RWPE2 (cell line): Measurements from ENCODE around the gene PHACTR1.
A peak's percentile ranks its signal among the peaks of the same experiment; 100 is the strongest.

ENCODE experiments used
- ATAC-seq: fragments of 200-7000 bp; cut with Tn5 transposase; 3 replicates; pipeline ENCODE4 v1.9.1; 2021; ENCODE audit warnings: low read depth
- DNase-seq: peaks from one replicate; pipeline ENCODE4 v3.0.0-alpha.2; 2020; ENCODE audit warnings: low spot score
- H3K27ac ChIP-seq: fragments of 450-650 bp; 2 replicates; pipeline ENCODE4 v1.5.1; 2017; ENCODE audit warnings: mild to moderate bottlenecking; ENCODE audit not compliant: poor library complexity, severe bottlenecking
- H3K27me3 ChIP-seq: fragments of 250-450 bp; sonication (Bioruptor Pico); 2 replicates; pipeline ENCODE4 v1.5.1; 2021; ENCODE audit warnings: mild to moderate bottlenecking, moderate library complexity; ENCODE audit not compliant: insufficient read depth, poor library complexity, severe bottlenecking
- H3K36me3 ChIP-seq: fragments of 250-450 bp; sonication (Bioruptor Pico); 2 replicates; pipeline ENCODE4 v1.5.1; 2020; ENCODE audit warnings: low read depth, mild to moderate bottlenecking, moderate library complexity
- H3K4me1 ChIP-seq: fragments of 250-450 bp; sonication (Bioruptor Pico); 2 replicates; pipeline ENCODE4 v1.5.1; 2021; ENCODE audit warnings: mild to moderate bottlenecking, moderate library complexity; ENCODE audit not compliant: insufficient read depth, poor library complexity, severe bottlenecking
- H3K4me3 ChIP-seq: fragments of 250-450 bp; sonication (Bioruptor Pico); 2 replicates; pipeline ENCODE4 v1.5.1; 2021; ENCODE audit warnings: mild to moderate bottlenecking, moderate library complexity; ENCODE audit not compliant: severe bottlenecking
- H3K9me3 ChIP-seq: fragments of 250-450 bp; sonication (Bioruptor Pico); 2 replicates; pipeline ENCODE4 v1.5.1; 2021; ENCODE audit warnings: mild to moderate bottlenecking, moderate library complexity; ENCODE audit not compliant: severe bottlenecking
- TF ChIP-seq, protein P1 (sequence below): fragments of 450-650 bp; IDR thresholded peaks from one replicate; pipeline ENCODE4 v1.5.1; 2017; ENCODE audit warnings: mild to moderate bottlenecking, moderate library complexity; ENCODE audit not compliant: poor library complexity, severe bottlenecking

Gene PHACTR1

DNA sequence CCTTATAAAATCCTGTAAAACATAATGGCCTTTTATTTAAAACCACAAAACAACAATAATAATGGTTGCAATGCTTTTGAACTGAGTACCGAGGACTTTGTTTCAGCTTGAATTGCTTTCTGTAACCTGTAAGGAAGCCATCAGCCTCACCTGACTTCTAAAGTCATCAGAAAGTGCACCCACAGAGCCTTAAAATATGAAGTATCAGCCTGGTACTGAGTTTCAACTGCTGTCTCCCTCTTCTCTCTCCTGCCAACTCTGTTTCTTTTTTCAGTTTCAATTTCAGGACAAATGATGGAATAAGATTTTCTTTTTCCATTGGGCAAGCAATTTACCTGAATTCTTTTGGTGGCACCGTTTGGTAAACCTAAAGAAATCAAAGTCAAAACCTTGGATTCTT lies 119.4 kb downstream of the PHACTR1 start:
- Histone ChIP-seq H3K9me3 (no peaks in the 10 kb centered on the region), H3K4me3 (no peak overlapping the region), H3K4me1 (no peaks in the 10 kb centered on the region), H3K36me3 (no peaks in the 10 kb centered on the region), H3K27ac (no peak overlapping the region), H3K27me3 (no peaks in the 10 kb centered on the region)
- ATAC-seq (no peak), DNase-seq (no peak)
- TF ChIP-seq, protein P1, sequence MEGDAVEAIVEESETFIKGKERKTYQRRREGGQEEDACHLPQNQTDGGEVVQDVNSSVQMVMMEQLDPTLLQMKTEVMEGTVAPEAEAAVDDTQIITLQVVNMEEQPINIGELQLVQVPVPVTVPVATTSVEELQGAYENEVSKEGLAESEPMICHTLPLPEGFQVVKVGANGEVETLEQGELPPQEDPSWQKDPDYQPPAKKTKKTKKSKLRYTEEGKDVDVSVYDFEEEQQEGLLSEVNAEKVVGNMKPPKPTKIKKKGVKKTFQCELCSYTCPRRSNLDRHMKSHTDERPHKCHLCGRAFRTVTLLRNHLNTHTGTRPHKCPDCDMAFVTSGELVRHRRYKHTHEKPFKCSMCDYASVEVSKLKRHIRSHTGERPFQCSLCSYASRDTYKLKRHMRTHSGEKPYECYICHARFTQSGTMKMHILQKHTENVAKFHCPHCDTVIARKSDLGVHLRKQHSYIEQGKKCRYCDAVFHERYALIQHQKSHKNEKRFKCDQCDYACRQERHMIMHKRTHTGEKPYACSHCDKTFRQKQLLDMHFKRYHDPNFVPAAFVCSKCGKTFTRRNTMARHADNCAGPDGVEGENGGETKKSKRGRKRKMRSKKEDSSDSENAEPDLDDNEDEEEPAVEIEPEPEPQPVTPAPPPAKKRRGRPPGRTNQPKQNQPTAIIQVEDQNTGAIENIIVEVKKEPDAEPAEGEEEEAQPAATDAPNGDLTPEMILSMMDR: no peak

DNA sequence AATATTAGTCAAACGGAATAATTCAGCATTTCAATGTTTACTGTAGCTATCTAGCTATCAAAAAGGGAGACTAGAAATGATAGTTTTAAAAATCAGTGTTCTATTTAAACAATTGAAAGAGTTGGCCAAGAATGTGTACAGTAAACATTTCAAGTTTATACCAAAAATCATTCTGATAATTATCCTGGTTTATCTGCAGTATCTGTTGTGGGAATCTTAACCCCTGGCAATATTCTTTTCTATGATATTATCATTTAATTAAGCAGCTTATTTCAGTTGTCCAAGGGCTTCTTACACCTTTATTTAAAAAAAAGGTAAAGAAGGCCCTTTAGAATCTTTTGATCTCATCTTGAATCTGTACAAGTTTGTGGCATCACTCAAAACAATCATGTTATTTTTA lies 125.1 kb downstream of the PHACTR1 start:
- no peak overlapping the region for H3K4me3 ChIP-seq
- peaks cover 6% of the 10 kb centered on the region for H3K27me3 ChIP-seq
- DNase-seq: no peak
- no peaks in the 10 kb centered on the region for H3K4me1 ChIP-seq
- H3K27ac ChIP-seq: no peak overlapping the region
- H3K36me3 ChIP-seq: no peaks in the 10 kb centered on the region
- no peak for ATAC-seq
- TF ChIP-seq, protein P1: no peak
- H3K9me3 ChIP-seq: no peaks in the 10 kb centered on the region

DNA sequence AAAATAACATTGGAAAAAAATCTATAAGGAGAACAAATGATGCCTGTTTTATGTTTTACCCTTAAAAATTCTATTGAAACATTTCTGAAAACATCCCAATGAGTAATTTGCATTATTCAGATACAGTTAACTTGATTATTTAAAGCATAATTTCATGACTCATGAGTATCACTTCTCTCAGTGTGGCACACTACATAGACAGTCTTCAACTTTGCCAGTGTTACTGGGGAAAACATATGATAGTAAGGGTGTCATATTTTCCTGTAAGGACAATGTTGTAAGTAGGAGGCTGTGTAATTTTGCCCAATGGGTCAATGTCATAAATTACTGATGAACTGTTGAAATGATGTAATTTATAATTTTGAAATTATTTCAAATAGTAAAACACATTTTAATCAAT lies 125.5 kb downstream of the PHACTR1 start:
- Histone ChIP-seq H3K4me1 (no peaks in the 10 kb centered on the region), H3K27me3 (peaks cover 6% of the 10 kb centered on the region), H3K36me3 (no peaks in the 10 kb centered on the region), H3K9me3 (no peaks in the 10 kb centered on the region), H3K27ac (no peak overlapping the region), H3K4me3 (no peak overlapping the region)
- DNase-seq (no peak), ATAC-seq (no peak)
- TF ChIP-seq, protein P1: no peak

DNA sequence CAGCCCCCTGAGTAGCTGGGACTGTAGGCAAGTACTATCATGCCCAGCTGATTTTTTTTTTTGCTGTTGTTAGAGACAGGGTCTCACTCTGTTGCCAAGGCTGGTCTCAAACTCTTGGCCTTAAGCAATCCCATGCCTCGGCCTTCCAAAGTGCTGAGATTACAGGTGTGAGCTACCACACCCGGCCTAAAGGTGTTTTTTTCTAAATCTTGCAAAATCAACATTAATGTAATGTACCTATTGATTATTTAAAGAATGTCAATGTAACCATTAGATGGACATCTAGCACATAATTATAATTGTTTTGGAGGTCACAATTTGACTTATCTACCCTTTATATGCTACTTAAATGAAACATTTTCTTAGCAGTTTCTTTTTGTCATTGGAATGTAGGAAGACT lies 126.1 kb downstream of the PHACTR1 start:
- Histone ChIP-seq H3K36me3 (no peaks in the 10 kb centered on the region), H3K4me1 (no peaks in the 10 kb centered on the region), H3K9me3 (no peaks in the 10 kb centered on the region), H3K4me3 (no peak overlapping the region), H3K27me3 (peaks cover 6% of the 10 kb centered on the region), H3K27ac (no peak overlapping the region)
- no peak for ATAC-seq
- TF ChIP-seq, protein P1: no peak
- DNase-seq: no peak

DNA sequence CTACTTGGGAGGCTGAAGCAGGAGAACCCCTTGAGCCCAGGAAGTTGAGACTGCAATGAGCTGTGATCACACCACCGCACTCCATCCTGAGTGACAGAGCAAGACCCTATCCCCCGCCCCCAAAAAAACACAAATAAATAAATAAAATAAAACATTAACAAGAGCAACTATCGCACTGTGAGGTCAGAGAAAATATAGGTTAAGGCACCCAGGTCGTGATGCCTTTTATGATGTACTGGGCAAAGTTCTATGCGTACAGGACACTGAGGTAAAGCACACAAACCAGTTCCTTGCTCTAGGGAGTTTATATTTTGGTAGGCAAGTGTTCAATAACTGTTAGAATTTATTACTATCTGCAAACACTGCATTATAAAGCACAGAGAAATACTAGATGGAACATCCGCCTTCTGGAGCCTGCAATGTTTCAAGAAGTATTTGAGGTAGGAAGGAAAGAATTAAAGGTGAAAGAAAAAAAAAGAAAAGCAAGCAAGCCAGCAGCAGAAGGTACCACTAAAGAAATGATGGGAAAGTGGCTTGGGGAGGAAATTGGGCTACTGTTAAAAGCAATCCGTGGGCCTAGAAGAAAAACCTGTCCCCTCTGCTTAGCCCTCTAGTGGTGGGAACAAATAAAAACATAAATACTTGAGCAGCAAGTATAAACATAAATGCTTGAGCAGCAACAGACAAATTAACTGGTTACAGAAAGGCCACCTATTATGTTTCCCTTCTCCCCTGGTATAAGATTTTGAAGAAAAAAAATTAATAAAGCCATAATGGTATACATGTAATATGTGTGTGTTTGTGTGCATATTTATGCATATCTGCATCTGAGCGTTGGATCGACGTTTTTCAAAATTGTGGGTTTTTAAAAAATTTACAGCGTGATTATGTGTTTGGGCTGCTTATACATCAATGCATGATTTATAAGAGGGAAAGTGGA lies 128.0 kb downstream of the PHACTR1 start:
- H3K36me3 ChIP-seq: no peaks in the 10 kb centered on the region
- H3K4me1 ChIP-seq: no peaks in the 10 kb centered on the region
- H3K27ac ChIP-seq: no peak overlapping the region
- DNase-seq (no peak), ATAC-seq (no peak)
- H3K9me3 ChIP-seq: no peaks in the 10 kb centered on the region
- no peak overlapping the region for H3K4me3 ChIP-seq
- TF ChIP-seq, protein P1: peak; percentile 71
- peaks cover 6% of the 10 kb centered on the region for H3K27me3 ChIP-seq
